ENCODE data around the gene DDR1. TPM values are rescaled to one million over a fixed set of nuclear protein-coding genes. Genes with fewer than 3 reads are reported as not detected.
"Not testable (repeated sequence)": the region's sequence is repeated elsewhere in the genome, so short reads cannot be mapped to it uniquely, and the experiment has no call there.

DDR1 gene
- total RNA-seq, 4 donors from 2014 or later, result 149 to 322 (median 230) TPM

DNA sequence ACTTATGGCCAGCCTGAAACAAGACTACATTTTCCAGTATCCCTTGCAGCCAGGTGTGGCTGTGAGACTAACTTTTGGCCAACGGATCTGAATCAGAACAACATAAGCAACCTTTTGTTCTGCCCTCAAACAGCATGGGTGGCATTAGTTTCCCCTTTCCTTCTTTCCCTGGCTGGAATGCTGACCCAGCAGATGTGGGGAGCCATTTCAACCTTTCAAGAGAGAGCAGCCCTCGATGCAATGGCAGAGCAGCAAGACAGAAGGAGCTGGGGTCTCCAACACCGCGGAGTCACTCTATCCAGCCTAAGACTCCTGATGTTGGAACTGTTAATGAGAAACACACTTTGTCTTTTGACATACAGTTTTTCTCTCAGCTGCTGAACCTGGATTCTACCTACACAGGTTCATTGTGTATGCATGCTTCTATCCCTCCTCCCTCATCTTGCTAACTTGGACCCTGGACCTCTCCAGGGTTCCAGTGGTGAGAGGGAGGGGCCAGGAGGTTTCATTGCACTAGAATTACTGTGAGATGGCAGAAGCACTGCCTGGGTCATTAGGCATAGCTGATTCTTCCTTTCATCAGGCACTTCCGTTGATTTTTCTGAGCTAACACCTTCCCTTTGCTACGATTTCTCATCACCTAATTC lies 28.8 kb upstream of the DDR1 start:
- intact Hi-C loops (cut with DNase I; ENCODE audit: low total_unique reads) (no loop called here), in situ Hi-C loops (cut with MboI; ENCODE audit: low pct_ligation_motif_present in 1 of 4, low pct_unique_long_range_greater_than_20kb in 1 of 4, low sequenced_read_pairs in 3 of 4) (no loop called here)
- Histone ChIP-seq H3K4me3 (no peak overlapping the region), H3K27me3 (no peaks in the 10 kb centered on the region), H3K9me3 (peaks cover 0 to 3% of the 10 kb centered on the region in 2 donors), H3K4me1 (peaks cover 0 to 8% (median 4%) of the 10 kb centered on the region in 4 donors), H3K27ac (no peak overlapping the region), H3K36me3 (no peaks in the 10 kb centered on the region)
- peak; percentile 26 for DNase-seq
- TF ChIP-seq, protein P1, sequence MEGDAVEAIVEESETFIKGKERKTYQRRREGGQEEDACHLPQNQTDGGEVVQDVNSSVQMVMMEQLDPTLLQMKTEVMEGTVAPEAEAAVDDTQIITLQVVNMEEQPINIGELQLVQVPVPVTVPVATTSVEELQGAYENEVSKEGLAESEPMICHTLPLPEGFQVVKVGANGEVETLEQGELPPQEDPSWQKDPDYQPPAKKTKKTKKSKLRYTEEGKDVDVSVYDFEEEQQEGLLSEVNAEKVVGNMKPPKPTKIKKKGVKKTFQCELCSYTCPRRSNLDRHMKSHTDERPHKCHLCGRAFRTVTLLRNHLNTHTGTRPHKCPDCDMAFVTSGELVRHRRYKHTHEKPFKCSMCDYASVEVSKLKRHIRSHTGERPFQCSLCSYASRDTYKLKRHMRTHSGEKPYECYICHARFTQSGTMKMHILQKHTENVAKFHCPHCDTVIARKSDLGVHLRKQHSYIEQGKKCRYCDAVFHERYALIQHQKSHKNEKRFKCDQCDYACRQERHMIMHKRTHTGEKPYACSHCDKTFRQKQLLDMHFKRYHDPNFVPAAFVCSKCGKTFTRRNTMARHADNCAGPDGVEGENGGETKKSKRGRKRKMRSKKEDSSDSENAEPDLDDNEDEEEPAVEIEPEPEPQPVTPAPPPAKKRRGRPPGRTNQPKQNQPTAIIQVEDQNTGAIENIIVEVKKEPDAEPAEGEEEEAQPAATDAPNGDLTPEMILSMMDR (IDR thresholded peaks at IDR 0.05), result no peak
- TF ChIP-seq POLR2AphosphoS5 (IDR thresholded peaks at IDR 0.05) (no peak), POLR2A (IDR thresholded peaks at IDR 0.05) (no peak), EP300 (IDR thresholded peaks at IDR 0.05; ENCODE audit: low read depth) (no peak)
- WGBS, 2 donors (ENCODE audit: low coverage in 1 of 2), result 50 to 56% methylated on average over 2 to 6 of the region's 6 CpGs

DNA sequence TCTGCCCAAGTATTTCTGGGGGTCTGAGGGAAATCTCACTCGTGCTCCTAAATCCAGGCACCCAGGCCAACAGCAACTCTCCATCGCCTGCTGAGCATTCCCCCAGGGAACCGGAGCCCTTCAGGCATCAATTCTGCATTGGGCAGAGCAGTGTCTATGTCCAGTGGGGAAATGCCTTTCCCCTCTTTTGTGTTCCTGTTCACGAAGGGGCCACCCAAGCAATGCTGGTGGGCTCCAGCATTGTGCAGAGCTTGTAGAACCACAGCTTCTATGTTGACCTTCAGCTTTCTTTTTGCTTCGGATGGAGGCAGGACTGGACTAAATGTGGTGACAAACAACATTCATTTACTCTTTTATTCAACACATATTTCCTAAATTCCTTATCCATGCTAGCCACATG lies 27.2 kb upstream of the DDR1 start:
- 83% methylated on average over 5 of the region's 5 CpGs; no CpG with 5 or more reads in 1 of the 2 donors for WGBS, 2 donors (ENCODE audit: low coverage in 1 of 2)
- Histone ChIP-seq H3K27me3 (no peaks in the 10 kb centered on the region), H3K9me3 (no peaks in the 10 kb centered on the region), H3K4me1 (peaks cover 0 to 8% (median 4%) of the 10 kb centered on the region in 4 donors), H3K27ac (no peak overlapping the region), H3K36me3 (no peaks in the 10 kb centered on the region), H3K4me3 (no peak overlapping the region)
- no peak for DNase-seq
- TF ChIP-seq, protein P1 (IDR thresholded peaks at IDR 0.05), result no peak
- TF ChIP-seq POLR2AphosphoS5 (IDR thresholded peaks at IDR 0.05) (no peak), EP300 (IDR thresholded peaks at IDR 0.05; ENCODE audit: low read depth) (no peak), POLR2A (IDR thresholded peaks at IDR 0.05) (no peak)
- intact Hi-C loops (cut with DNase I; ENCODE audit: low total_unique reads) (no loop called here), in situ Hi-C loops (cut with MboI; ENCODE audit: low pct_ligation_motif_present in 1 of 4, low pct_unique_long_range_greater_than_20kb in 1 of 4, low sequenced_read_pairs in 3 of 4) (no loop called here)

DNA sequence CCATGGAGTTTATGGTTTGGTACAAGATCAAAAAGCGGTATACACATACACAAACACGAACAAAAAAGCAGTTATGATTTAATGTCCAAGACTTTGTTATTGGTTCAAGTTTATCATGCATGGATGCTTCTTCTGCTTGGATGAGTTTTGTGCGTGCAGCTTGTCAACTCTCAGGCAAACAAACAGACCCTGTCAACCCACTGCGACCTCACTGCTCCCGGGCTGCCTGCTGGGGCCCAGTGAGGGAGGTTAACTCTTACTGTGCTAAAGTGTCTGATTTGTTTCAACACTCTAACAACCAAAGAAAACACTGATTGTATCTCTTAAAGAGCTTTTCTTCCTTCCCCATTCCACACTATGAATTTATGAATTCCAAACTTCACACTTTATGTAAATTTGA lies 26.8 kb upstream of the DDR1 start:
- no peak overlapping the region for H3K4me3 ChIP-seq
- H3K36me3 ChIP-seq, result no peaks in the 10 kb centered on the region
- no peaks in the 10 kb centered on the region for H3K27me3 ChIP-seq
- intact Hi-C loops (cut with DNase I; ENCODE audit: low total_unique reads), result no loop called here
- no peaks in the 10 kb centered on the region for H3K9me3 ChIP-seq
- no peak overlapping the region for H3K27ac ChIP-seq
- no peak for DNase-seq
- in situ Hi-C loops (cut with MboI; ENCODE audit: low pct_ligation_motif_present in 1 of 4, low pct_unique_long_range_greater_than_20kb in 1 of 4, low sequenced_read_pairs in 3 of 4), result no loop called here
- WGBS, 2 donors (ENCODE audit: low coverage in 1 of 2), result 43 to 80% methylated on average over 3 to 5 of the region's 5 CpGs
- TF ChIP-seq POLR2AphosphoS5 (IDR thresholded peaks at IDR 0.05) (no peak), POLR2A (IDR thresholded peaks at IDR 0.05) (no peak), EP300 (IDR thresholded peaks at IDR 0.05; ENCODE audit: low read depth) (no peak)
- TF ChIP-seq, protein P1 (IDR thresholded peaks at IDR 0.05), result no peak
- peaks cover 0 to 8% (median 4%) of the 10 kb centered on the region in 4 donors for H3K4me1 ChIP-seq

DNA sequence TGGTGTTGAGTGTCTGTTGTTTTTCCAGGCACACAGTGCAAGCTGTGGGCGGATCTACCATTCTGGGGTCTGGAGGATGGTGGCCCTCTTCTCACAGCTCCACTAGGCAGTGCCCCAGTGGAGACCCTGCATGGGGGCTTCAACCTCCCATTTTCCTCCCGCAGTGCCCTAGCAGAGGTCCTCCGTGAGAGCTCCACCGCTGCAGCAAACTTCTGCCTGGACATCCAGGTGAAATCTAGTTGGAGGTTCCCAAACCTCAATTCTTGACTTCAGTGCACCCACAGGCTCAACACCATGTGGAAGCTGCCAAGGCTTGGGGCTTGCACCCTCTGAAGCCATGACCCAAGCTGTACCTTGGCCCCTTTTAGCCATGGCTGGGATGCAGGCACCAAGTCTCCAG lies 24.6 kb upstream of the DDR1 start:
- in situ Hi-C loops (cut with MboI; ENCODE audit: low pct_ligation_motif_present in 1 of 4, low pct_unique_long_range_greater_than_20kb in 1 of 4, low sequenced_read_pairs in 3 of 4); intact Hi-C loops (cut with DNase I; ENCODE audit: low total_unique reads); DNase-seq; H3K4me3 ChIP-seq; H3K36me3 ChIP-seq; H3K4me1 ChIP-seq; H3K9me3 ChIP-seq; H3K27me3 ChIP-seq; H3K27ac ChIP-seq: not testable (repeated sequence)
- 92% methylated on average over 4 of the region's 4 CpGs; no CpG with 5 or more reads in 1 of the 2 donors for WGBS, 2 donors (ENCODE audit: low coverage in 1 of 2)
